ENCODE results near the gene ATP5MC3.

Gene ATP5MC3

DNA sequence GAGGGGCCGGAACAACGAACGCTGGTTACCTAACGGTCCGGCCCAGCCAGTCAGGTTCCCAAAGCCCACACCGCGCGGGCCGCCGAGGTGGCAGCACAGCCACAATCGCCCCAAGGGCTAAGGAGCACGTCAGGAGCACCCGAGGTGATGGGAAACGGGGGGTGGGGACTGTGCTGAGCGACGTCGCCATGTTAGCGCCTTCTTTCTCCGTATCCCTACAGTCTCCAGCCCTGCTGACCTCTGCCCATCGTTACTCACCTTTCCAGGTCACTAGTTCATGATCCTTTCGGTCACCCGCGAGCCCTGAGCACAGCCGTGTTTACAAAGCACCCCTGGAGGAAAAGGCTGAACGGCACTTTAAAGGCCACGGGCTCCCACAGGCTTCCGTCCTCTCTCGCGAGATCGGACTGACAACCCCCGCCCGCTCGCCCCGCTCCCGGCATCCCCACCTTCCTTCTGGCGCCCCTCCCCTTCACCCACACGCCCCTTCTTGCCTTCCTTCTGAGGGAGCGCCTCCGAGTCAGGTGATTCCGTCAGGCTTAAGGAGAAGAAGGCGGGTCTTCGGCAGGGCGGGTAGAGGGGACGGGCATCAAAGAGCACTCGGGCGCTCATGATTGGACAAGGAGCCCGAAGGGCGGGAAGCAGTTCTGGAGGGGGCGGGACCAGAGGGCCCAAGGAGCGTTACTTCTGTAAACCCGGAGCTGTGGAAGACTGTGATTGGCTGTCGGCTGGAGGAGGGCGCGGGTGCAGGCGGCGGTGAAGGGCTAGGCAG, 13.5 kb downstream of the ATP5MC3 start, which contains the start of gene ATF2:
Gene ATF2 (minus strand): TSS at position 412 of the 772 bp plus-strand sequence. CDS start 31,760 bp downstream, outside the sequence.
- DNase-seq: peak; percentile 97 to 98

DNA sequence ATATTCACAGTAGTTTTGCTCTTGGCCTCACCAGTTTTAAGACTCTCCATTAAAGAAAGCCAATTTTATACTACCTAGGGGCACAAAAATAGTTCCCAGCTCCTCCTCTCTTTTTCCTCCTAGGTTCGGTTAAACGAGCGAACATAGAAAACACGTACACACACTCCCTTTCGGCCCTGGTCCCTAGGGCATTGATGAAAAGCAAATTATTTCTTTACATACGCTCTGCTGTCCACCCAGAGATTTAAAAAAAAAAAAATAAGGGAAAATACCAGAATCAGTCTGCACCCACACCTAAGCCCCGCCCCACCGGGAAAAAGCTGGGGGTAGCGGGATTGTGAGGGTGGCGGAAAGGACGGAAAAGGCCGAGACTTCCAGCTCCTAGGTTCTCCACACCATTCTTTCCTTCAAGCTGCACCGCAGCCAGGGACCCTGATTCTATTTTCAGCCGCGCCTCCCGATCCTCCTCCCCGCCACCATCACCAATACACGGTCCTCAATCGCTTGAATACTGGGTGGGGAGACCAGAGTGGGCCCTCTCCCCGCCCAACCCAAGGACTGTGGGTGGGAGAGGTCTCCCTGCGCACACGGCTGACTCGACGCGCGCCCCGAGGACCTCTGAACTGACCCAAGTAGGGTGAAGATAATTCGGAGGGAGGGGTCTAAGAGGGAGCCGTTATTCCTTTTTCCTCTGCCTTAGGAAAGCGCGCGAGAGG, 14.3 kb downstream of the ATP5MC3 start:
- DNase-seq: peak in 1 of 2 experiments; percentile 6

DNA sequence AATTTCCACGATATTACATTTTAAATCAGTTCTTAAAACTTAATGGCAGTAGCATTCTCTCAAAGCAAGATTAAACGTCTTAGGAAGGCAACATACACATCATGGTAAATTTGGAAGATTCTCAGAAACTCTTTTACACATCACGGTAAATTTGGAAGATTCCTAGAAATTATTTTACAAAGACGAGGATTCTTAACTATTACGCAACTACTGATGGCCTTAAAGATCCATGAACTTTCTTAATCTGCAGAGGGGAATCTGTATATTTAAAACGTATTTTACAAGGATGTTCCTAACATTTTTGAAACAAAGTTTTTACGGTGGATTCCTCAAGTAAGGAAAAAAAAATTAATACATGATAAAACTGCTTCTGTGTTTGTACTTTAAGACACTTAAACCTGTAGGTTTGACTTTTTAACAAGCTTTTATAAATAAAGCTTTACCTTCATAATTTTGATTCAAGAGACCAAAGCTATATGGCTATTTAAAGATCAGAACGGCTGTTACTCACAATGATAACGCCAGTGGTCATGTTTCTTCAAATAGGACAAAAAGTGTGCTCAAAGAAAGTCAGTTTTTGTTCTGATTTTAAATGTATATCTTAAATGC, 15.2 kb downstream of the ATP5MC3 start:
- no peak for DNase-seq

DNA sequence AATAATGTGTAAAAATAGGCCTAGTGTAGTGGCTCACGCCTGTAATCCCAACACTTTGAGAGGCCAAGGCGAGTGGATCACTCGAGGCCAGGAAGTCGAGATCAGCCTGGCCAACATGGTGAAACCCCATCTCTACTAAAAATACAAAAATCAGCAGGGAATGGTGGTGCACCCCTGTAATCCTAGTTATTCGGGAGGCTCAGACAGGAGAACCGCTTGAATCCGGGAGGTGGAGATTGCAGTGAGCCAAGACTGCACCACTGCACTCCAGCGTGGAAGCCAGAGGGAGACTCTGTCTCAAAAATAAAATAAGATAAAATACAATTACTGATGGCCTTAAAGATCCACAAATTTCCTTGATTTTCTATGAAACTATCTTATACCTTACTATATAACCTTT, 17.3 kb downstream of the ATP5MC3 start:
- DNase-seq: no peak

DNA sequence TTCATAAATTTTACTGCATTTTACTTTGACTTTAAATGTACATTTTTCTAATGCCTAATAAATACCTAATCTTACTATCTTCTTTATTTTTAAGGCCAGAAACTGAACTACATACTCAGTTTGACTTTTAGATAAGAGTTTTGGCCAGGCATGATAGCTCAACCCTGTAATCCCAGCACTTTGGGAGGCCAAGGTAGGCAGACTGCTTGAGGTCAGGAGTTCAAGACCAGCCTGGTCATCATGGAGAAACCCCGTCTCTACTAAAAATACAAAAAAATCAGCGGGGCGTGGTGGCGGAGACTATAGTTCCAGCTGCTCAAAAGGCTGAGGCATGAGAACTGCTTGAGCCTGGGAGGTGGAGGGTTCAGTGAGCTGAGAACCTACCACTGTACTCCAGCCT, 22.6 kb downstream of the ATP5MC3 start:
- no peak for DNase-seq

DNA sequence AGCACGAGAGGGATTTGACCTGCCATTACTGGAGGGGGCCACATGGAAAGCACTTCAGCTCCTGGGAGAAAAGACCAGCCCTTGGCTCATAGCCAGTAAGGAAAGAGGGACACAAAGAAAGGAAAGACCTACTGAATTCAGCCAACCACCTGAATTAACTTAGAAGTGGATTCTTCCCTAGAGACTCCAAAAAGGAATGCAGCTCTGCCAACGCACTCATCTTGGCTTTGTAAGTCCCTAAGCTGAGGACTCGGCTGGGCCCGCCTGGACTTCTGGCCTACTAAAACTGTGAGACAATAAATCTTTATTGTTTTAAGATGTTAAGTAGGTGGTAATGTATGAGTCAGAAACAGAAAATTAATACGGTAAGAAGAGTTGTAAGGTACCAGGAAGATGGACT, 25.0 kb downstream of the ATP5MC3 start:
- DNase-seq: no peak

DNA sequence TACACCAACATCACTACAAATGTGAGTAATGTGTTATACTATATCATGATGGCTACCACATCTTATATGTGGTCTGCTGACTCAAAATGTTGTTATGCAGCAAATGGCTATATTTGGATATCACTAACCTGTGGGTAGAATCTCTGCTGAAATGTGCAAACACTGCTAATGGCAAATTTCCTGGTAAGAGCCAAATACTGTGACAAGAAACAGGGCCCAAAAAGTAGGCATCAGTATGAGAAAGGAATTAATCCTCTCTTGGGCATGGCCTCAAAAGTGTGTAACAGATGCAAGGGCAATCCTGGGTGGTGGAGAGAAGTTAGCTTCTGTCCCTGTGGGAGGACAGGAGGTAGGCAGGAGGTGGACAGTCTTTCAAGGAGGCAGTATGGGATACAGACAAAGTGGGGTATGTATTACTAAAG, 26.8 kb downstream of the ATP5MC3 start:
- no peak for DNase-seq

DNA sequence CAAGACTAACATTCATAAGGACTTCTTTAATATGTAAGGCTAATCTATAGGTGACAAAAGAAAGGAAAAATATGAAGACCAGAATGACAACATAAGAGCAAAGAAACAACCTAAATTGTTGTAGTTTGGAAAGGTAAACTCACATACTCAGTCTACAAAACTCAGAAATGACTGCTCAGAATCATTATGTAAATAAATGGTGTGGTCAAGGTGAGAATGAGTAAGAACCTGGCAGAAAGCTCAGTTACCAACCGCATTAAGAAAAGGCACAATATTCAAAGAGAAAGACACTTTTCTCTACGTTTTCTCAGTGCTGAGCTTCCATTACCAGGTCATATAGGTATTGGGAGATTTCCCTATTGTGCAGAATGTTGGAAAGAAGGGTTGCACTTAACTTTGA, 29.3 kb downstream of the ATP5MC3 start:
- no peak for DNase-seq

DNA sequence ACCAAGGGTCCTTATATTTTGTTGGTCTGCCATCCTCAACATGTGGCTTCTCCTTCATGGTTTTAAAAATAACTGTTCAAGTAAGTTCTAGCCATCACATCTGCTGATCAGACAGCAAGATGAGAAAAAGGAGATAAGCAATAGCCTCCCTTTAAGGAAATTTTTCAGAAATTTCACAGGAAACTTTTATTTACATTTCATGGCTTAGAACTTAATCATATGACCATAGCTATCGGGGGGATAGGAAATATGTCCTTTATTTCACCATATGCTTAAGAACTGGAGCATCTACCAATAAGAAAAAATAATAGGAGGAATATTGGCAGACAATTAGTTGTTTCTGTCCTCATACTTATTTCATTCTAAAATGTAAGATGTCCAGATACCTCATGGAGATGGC, 29.7 kb downstream of the ATP5MC3 start:
- DNase-seq: no peak

DNA sequence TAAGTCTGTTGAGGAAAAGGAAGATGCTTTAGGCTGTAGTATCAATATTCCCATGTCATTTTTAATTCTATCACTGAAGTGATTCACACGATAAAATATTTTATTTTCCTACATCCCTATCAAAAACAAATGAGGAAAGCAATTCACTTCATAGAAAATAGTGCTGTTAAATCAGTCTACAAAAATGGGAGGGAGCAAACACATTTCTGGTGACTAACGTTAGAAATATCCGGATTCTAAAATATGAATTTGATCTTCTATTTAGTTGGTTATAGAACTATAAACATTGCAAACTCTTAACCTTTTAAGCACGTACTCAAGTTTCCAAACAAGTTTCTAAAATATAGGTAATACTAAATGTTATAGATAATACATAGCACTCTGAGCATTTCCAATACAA, 34.3 kb downstream of the ATP5MC3 start:
- DNase-seq: no peak

DNA sequence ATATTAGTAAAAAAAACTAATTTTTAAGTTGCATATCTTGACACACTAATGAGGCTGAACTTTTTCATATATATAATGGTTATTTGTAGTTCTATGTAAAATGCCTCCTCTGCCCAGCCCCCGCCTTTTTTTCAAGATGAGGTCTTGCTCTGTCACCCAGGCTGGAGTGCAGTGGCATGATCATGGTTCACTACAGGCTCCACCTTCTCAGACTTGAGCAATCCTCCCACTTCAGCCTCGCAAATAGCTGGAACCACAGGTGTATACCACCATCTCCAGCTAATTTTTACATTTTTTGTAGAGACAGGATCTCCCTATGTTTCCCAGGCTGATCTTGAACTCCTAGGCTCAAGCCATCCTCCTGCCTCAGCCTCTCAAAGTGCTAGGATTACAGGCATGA, 37.8 kb downstream of the ATP5MC3 start:
- DNase-seq: no peak

DNA sequence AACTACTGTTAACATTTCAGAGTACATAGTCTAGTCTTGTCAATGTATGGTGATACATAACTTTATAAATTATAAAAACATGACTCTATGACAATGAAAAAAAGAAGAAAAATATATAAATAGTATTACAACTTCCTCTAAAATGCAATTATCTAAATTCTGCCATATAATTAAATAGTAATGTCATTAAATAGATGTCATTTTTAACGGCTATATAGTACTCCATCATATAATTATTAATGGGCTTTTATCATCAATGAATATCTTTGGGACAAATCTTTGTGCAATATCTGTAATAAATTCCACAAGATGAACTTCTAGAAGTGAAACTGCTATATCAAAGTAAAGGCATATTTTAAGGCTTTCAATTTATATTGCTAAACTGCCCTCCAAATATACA, 38.3 kb downstream of the ATP5MC3 start:
- no peak for DNase-seq

DNA sequence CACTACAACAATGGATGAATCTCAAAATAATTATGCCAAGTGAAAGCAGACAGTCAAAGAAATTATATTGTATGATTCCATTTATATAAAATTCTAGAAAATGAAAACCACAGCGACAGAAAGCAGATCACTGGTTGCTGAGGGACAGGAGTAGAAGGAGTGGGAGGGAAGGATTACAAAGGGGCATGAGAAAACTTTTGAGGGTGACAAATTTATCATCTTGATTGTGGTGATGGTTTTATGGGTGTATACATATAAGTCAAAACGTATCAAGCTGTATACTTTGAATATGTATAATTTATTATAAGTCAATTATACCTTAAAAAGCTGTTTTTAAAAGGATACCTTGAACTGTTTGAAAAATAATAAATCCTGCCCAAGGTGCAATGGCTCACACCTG, 41.2 kb downstream of the ATP5MC3 start:
- no peak for DNase-seq

DNA sequence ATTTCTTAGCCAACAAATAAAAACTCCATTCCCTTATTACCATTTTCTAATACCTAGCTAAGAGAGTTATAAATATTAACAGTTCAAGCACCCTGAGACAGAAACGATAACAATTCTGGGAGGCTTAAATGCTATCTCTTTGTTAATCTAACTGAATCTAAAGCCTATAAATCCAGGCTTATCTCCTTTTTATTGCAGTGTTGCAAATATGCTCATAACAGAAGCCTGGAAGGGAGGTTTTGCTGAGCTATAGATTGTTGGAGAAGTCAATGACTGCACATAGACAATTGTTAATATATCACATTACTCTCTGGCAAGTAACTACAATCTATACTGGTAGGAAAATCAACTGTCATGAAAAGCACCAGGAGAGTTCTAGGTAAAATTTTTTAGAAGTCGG, 43.7 kb downstream of the ATP5MC3 start:
- DNase-seq: no peak

DNA sequence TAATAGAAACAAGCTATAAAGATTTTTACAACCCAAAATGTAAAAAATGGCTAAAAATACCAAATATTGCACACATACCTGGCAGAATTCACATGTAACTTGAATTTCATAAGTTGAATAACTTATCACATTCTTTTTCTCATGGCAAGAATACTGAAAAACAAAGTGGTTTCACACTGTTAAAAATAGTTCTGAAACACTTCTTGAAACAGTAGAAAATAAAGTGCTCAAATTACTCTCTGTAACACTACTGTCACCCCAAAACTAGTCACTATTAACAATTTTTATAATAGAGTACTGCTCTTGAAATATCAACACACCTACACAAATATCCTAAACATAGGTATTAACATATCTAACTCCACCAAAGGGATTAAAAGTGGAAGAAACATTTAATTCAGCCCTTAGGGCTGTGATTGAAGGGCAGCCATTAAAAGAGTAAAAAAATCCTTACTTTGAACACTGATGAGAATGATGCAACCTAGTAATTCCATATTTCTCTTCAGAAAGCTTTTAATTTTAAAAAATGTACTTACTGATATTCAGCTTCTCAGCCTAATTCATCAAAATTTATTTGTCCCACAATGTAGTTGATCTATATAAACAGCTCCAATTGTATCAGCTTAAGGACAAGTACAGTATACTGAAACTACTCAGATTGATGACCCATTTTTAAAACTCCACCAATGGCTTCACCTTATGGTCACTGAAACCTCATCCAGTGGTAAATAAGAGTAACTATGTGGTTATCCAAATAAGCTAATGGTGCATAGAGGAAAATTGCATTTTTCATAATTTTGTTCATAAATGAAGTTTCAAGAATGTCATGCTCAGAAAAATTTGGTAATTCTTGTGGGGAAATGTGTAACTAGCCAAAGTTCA, 44.9 kb downstream of the ATP5MC3 start:
- no peak for DNase-seq

DNA sequence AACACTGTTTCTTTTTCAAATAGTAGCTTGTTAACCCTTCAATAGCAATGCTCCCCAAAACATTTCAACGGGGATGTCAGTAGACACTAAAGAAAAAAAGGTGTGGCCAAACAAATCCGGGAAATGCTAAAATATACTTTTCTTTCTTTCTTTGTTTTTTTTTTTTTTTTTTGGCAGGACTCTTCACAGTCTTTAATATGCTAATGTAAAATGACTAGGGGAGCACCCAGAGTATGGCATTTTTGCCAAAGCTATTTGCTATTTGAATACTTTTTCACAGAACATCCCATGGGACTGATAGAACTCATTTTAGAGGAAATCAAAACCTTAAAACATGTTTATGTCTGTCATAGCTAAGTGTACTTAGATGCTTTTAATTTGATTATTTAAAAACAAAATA, 45.6 kb downstream of the ATP5MC3 start:
- DNase-seq: no peak

DNA sequence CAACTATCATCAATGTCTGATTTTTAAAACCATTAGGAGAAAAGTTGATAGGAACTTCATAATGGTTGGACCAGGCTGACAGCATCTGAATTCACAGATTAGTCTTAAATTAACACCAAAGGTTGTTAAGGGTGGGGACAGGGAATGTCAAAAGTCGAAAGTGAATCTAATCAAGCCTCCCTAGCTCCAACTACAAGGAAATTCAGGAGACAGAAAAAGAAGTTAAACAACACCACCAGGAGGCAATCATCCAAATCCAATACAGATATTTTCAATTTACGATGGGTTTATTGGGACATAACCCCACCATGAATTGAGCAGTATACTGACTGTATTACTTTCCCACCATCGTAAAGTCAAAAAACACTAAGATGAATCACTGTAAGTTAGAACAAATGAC, 46.3 kb downstream of the ATP5MC3 start:
- no peak for DNase-seq

DNA sequence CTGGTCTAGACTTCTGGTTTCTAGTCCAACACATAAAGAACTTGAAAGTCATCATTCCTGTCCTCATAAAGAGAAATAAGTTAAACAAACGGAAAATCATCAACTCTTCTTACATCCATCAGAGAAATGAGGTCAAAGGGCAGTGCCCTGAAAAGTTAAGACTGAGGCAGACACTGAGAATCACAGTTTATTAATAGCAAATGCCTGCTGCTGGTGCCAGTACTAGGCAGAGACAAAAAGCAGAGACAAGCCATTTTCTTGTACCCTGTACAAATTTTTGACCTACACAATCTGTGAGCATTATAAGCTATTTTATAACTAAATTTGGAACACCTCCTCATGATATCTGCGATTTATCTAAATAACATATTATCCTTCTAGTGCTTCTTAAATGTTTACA, 50.3 kb downstream of the ATP5MC3 start:
- DNase-seq: no peak

DNA sequence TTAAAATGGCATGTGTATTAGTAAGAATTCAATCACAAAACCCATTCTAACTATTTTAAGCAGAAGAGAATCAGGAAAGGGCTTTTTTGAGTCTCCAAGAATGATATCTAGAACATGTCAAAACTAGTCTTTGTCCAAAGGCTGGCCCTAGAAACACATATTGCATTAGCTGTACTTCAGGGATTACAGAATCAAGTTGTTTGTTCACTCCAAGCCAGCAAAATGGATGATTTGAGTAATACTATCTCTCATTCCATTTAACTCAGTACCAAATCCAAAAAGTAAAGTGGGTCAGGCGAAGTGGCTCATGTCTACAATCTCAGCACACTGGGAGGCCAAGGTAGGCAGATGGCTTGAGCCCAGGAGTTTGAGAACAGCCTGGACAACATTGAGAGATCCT, 54.8 kb downstream of the ATP5MC3 start:
- DNase-seq: no peak

Data from activated CD4-positive, alpha-beta T cell treated with anti-CD3 and anti-CD28 coated beads, Interleukin-2, amount 50 U/mL, for 4 hours (primary cell).